Fibroblast of skin of abdomen (primary cell): ENCODE measurements around the gene ELL.

ENCODE experiments used
- DNase-seq: peaks from one replicate; pipeline ENCODE4 v3.0.0-alpha.2; 2013

ELL gene

GRCh38 chr19:18488403-18488723, 33.5 kb downstream of the ELL start:
- no peak for DNase-seq

DNA sequence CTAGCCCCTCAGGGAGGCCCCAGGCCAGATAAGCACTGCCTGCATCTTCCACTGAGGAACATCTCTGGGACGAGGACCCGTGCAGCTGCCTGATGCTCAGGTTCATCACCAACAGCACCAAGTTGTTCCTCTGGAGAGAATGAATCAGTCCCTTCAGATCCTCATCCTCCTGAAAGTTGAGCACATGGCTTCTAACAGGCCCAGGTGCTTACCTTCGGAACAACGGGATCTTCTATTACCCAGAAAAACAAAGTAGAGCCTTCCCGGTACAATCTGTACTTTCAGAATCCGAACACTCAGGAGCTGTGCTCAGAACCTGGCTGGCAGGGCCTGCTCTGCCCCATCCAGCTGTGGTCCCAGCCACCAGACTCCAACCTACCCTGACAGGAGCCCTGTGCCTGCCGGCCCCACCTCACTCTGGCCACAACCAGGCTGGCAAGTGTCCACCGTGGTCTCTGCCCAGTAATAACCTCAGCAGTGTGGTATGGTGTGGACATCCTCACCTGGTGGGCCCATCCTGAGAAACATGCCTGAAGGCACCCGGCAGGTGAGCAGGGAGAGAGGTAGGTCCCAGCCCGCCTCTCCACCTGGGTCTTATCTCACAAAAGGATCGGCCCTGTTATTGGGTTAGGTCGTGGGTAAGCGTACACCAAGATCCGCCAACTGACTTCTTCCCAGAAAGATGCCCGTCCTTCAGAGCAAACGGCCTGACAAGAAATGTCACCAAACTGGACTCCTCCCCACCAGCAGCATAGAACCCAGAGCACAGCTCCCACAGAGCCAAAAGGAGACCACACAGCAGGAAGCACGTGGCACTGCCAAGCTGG, 34.1 kb downstream of the ELL start:
- no peak for DNase-seq

DNA sequence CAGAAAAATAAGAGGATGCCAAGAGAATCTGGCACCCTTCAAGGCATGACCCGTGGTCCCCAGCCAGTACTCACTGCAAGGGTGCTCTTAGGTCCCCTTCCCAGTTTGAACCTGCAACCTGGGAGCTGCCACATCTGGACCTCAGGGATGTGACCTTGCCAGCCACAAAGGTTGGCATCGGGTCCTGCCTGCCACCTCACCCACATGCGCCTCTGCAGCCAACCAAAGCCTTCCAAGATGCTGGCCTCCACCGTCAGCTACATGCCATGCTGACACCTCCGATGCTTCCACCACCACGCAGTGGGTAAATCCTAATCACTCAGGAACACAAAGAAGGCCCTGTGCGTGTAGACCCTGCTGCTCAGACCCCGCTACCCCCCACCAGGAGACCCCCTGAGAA, 35.1 kb downstream of the ELL start:
- no peak for DNase-seq

DNA sequence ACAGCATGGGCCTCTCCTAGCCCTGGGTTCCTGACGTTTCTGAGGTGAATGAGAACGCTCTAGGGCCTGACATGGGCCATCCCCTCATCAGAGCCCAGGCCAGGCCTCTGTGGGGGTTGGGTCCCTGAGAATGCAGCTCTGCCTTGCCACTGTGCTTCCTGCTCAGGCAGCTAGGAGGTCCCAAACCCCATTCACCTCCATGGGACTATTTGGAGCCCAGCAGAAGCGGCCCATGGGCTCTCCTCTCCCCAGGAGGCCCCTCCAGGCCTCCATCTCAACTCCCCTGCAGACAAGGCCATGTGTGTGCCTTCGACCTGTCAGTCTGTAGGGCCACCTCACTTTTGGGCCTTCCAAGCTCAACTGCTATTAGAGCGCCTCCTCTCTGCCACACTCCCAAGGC, 36.9 kb downstream of the ELL start:
- no peak for DNase-seq

- no peak for DNase-seq
Measured at GRCh38 chr19:18483119-18483890, 38.6 kb downstream of the ELL start.

GRCh38 chr19:18481505-18482222, 40.2 kb downstream of the ELL start:
- no peak for DNase-seq

- DNase-seq = peak; percentile 36
Measured at GRCh38 chr19:18480006-18480691, 41.7 kb downstream of the ELL start.

GRCh38 chr19:18478545-18479311, 43.1 kb downstream of the ELL start:
- peak; percentile 86 for DNase-seq

DNA sequence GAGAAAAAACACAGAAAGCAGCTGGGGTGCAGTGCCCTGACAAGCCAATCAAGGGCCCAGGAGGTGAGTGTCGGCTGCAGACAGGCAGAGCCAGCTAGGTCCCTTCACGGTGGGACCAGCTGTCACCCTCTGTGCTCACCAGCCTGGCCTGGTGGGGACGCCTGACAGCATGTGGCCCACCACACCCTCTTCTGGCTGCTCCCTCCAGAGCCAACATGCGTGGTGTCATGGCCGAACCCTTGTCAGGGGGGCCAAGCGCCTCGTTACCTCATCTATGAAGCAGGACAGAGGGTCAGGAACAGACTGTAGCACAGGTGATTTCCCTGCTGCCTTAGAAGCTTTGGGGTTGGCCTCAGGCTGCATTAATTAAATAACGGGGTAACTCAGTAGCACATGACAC, 43.9 kb downstream of the ELL start:
- no peak for DNase-seq

DNA sequence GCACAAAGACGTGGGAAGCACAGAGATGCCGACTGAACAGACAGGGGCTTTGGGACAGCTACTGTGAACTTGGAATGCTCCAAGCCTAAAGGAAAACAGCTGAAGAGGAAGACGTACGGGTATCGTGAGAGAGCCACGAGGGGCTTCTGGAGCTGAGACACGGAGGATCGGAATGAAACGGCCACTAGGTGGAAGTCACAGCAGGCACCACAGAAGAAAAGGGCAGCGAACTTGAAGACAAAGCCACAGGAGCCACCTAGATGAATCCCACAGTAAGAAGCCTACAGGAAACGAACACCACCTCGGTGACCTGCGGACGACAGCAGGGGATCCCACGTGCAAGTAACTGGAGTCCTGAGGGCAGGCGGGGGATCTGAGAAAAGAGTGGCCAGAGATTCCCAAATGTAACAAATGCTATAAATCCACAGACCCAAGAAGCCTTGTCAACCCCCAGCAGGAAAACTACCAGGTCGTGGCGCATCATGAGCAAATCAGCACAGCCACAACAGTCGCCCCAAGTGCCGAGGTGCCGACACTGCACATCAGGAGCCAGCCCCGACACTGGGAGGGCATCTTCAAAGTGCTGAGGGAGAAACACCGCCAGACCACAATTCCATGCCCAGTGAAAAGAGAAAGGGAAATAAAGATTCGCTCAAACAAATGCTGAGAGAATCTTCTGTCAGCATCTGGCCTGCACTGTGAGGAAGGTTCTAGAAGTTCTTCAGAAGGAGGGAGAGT, 44.7 kb downstream of the ELL start:
- DNase-seq = no peak

- no peak for DNase-seq
Measured at GRCh38 chr19:18476507-18477041, 45.3 kb downstream of the ELL start.

DNA sequence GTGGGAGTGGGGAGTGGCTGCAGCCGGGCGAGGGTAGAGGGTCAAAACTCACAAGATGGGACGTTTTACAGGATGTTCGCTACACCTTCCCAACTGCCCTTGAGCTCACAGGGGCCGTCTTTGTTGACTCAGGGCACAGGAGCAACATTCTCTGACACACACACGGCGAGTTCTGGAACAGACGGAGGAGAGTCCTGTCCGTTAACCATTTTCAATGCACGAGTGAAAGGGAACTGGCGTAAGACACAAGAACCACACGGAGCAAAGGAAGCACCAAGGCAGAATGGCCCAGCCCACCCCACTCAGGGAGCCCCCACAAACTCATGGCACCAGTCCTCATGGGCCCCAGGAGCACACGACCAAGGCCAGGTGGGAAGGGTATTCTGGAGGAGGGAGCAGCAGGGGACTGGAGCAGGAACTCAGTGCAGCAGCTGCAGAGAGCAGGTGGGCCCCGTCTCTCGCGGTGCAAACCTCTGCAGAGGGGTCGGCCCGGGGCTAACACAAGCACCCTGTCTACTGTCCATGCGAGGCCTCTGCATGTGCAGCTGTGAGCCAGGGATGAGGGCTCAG, 46.0 kb downstream of the ELL start:
- DNase-seq = no peak

- DNase-seq = no peak
Measured at GRCh38 chr19:18475004-18475453, 46.8 kb downstream of the ELL start.

- no peak for DNase-seq
Measured at GRCh38 chr19:18474366-18474887, 47.4 kb downstream of the ELL start.

DNA sequence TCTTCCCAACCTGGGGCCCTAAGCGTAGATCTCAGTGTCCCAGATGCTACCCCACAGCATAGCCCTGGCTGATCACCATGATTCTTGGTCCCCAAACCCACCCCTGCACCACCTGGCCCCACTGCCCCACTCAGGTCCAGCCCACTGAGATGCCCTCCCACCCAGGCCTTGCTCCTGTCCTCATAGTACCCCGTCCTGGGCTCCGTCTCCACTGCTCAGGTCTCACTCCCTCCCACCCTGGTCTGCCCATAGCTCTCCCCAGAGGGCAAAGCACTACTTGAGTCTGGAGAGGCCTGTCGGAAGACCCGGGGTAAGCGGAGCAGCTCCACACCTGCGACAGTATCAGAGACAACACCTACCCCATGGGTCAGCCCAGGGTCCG, 48.2 kb downstream of the ELL start:
- DNase-seq = no peak

DNA sequence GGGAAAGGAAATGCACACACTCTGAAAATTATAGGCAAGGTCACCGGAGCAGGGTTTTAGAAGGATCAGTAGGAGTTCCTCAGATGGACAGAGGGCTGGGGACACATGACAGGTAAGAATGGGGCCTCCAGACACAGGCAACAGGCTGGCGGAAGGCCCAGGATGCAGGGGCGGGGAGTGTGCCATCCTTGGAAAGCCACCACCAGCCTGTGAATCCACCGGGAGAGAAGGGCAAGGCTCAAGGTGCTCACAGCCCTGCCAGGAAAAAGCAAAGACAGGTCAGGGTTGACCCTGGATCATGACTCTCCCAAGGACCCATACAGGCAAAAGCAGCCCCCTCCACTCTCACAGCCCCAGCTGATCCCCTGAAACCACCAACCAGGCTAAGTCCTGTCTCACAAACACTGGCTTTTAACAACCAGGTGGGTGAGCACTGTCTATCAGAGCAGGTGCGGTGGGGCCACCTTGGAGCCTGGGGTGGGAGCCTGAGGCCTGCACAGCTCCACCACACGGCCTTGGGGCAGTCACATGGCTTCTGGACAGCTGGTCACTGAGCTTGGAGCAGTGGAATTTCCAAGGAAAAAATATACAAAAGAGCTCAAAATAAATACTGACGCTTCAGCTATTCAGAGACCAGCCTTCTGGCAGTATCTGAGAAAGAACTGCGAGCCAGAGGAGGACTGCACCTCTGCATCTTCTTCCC, 48.7 kb downstream of the ELL start:
- DNase-seq = no peak

GRCh38 chr19:18470787-18471186, 51.1 kb downstream of the ELL start:
- DNase-seq = no peak

GRCh38 chr19:18469069-18469846, 52.6 kb downstream of the ELL start:
- DNase-seq = peak; percentile 56

GRCh38 chr19:18468517-18468916, 53.4 kb downstream of the ELL start:
- DNase-seq = no peak
